Transverse colon (tissue), 4 donors: ENCODE data around the gene TCF7.

Experiments used
- POLR2A ChIP-seq: fragments of 450-650 bp; IDR thresholded peaks from one replicate; pipeline ENCODE4 v1.6.1; 2016; ENCODE audit warnings: antibody characterized with exemption, mild to moderate bottlenecking, moderate library complexity
- POLR2AphosphoS5 ChIP-seq, 3 donors: sonication (generic); formaldehyde crosslinking; IDR thresholded peaks; one replicate each; pipeline ENCODE4 v1.6.1; 2016; ENCODE audit warnings: antibody characterized with exemption in 3 of 3
- TF ChIP-seq, protein P1 (sequence below), 5 experiments: fragments of 200-600 bp in 3 of 5; fragments of 450-650 bp in 2 of 5; sonication (generic) in 3 of 5; IDR thresholded peaks; 1 replicate in 2 of 5; 2 replicates in 3 of 5; pipeline ENCODE4 v1.5.1; 2016 to 2017; ENCODE audit warnings: antibody characterized with exemption in 5 of 5, inconsistent platforms in 3 of 5, mild to moderate bottlenecking in 2 of 5, moderate library complexity in 1 of 5

DNA sequence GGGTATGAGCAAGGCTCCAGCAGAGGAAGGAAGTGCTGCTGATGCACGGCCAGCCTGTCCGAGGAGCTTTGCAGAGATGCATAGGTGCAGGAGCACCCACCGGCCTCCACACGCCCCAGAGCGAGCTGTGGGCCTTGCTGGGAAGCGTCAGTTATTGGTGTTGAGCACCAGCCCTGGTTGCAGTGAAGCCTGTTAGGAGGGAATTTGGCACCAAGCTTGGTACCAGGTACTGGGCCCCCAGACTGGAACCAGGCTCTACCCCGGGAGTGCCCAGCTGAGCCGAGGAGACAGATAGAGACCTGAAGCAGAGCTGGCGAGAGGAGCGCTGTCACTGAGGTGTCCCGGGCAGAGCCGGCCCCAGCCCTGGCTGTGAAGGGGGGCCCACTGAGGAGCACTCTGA, 5.2 kb downstream of the TCF7 start:
- TF ChIP-seq POLR2A (no peak), POLR2AphosphoS5 (IDR thresholded peaks at IDR 0.05) (no peak)
- TF ChIP-seq, protein P1, sequence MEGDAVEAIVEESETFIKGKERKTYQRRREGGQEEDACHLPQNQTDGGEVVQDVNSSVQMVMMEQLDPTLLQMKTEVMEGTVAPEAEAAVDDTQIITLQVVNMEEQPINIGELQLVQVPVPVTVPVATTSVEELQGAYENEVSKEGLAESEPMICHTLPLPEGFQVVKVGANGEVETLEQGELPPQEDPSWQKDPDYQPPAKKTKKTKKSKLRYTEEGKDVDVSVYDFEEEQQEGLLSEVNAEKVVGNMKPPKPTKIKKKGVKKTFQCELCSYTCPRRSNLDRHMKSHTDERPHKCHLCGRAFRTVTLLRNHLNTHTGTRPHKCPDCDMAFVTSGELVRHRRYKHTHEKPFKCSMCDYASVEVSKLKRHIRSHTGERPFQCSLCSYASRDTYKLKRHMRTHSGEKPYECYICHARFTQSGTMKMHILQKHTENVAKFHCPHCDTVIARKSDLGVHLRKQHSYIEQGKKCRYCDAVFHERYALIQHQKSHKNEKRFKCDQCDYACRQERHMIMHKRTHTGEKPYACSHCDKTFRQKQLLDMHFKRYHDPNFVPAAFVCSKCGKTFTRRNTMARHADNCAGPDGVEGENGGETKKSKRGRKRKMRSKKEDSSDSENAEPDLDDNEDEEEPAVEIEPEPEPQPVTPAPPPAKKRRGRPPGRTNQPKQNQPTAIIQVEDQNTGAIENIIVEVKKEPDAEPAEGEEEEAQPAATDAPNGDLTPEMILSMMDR (IDR thresholded peaks at IDR 0.05), result no peak
